ENCODE measurements around the gene SMARCD3.

SMARCD3 gene

GRCh38 chr7:151245360-151246101 is 3.0 kb downstream of the SMARCD3 start:
- no peaks in the 10 kb centered on the region for H3K9me3 Mint-ChIP-seq
- H3K4me3 Mint-ChIP-seq: peak overlapping the region; percentile 58
- H3K36me3 Mint-ChIP-seq: no peaks in the 10 kb centered on the region
- H3K27me3 Mint-ChIP-seq: peaks cover 14% of the 10 kb centered on the region
- H3K4me1 Mint-ChIP-seq: peaks cover 55% of the 10 kb centered on the region
- no peak overlapping the region for H3K27ac Mint-ChIP-seq

GRCh38 chr7:151244841-151245346 is 3.6 kb downstream of the SMARCD3 start:
- Mint-ChIP-seq H3K4me1 (peaks cover 51% of the 10 kb centered on the region), H3K9me3 (no peaks in the 10 kb centered on the region), H3K27ac (no peak overlapping the region), H3K4me3 (peak overlapping the region; percentile 79), H3K36me3 (no peaks in the 10 kb centered on the region), H3K27me3 (peaks cover 9% of the 10 kb centered on the region)

GRCh38 chr7:151244196-151244840 is 4.2 kb downstream of the SMARCD3 start:
- no peaks in the 10 kb centered on the region for H3K9me3 Mint-ChIP-seq
- no peaks in the 10 kb centered on the region for H3K36me3 Mint-ChIP-seq
- H3K27ac Mint-ChIP-seq: no peak overlapping the region
- H3K4me1 Mint-ChIP-seq: peaks cover 49% of the 10 kb centered on the region
- H3K4me3 Mint-ChIP-seq: peak overlapping the region; percentile 79
- H3K27me3 Mint-ChIP-seq: peaks cover 8% of the 10 kb centered on the region

GRCh38 chr7:151243408-151244195 is 4.9 kb downstream of the SMARCD3 start:
- Mint-ChIP-seq H3K36me3 (no peaks in the 10 kb centered on the region), H3K4me3 (peak overlapping the region; percentile 79), H3K27ac (no peak overlapping the region), H3K9me3 (no peaks in the 10 kb centered on the region), H3K27me3 (peaks cover 6% of the 10 kb centered on the region), H3K4me1 (peaks cover 46% of the 10 kb centered on the region)

- peaks cover 4% of the 10 kb centered on the region for H3K27me3 Mint-ChIP-seq
- peak overlapping the region; percentile 79 for H3K4me3 Mint-ChIP-seq
- peak overlapping the region; percentile 68 for H3K27ac Mint-ChIP-seq
- no peaks in the 10 kb centered on the region for H3K36me3 Mint-ChIP-seq
- H3K4me1 Mint-ChIP-seq: peaks cover 41% of the 10 kb centered on the region
- no peaks in the 10 kb centered on the region for H3K9me3 Mint-ChIP-seq
These were observed 5.5 kb downstream of the SMARCD3 start for GRCh38 chr7:151243045-151243349.

- Mint-ChIP-seq H3K27me3 (peaks cover 2% of the 10 kb centered on the region), H3K4me3 (no peak overlapping the region), H3K36me3 (no peaks in the 10 kb centered on the region), H3K4me1 (peaks cover 35% of the 10 kb centered on the region), H3K9me3 (no peaks in the 10 kb centered on the region), H3K27ac (no peak overlapping the region)
These were observed 6.1 kb downstream of the SMARCD3 start for GRCh38 chr7:151242159-151243044.

GRCh38 chr7:151241755-151242096 is 6.8 kb downstream of the SMARCD3 start:
- peaks cover 31% of the 10 kb centered on the region for H3K4me1 Mint-ChIP-seq
- H3K36me3 Mint-ChIP-seq: no peaks in the 10 kb centered on the region
- no peak overlapping the region for H3K27ac Mint-ChIP-seq
- no peaks in the 10 kb centered on the region for H3K9me3 Mint-ChIP-seq
- no peak overlapping the region for H3K4me3 Mint-ChIP-seq
- no peaks in the 10 kb centered on the region for H3K27me3 Mint-ChIP-seq

- Mint-ChIP-seq H3K27ac (no peak overlapping the region), H3K36me3 (peaks cover 2% of the 10 kb centered on the region), H3K4me1 (peaks cover 30% of the 10 kb centered on the region), H3K27me3 (no peaks in the 10 kb centered on the region), H3K4me3 (no peak overlapping the region), H3K9me3 (no peaks in the 10 kb centered on the region)
These were observed 7.3 kb downstream of the SMARCD3 start for GRCh38 chr7:151240942-151241754.

- H3K36me3 Mint-ChIP-seq: peaks cover 2% of the 10 kb centered on the region
- no peak overlapping the region for H3K27ac Mint-ChIP-seq
- H3K27me3 Mint-ChIP-seq: no peaks in the 10 kb centered on the region
- H3K4me1 Mint-ChIP-seq: peaks cover 26% of the 10 kb centered on the region
- no peak overlapping the region for H3K4me3 Mint-ChIP-seq
- H3K9me3 Mint-ChIP-seq: no peaks in the 10 kb centered on the region
These were observed 8.0 kb downstream of the SMARCD3 start for GRCh38 chr7:151240536-151240935.

- Mint-ChIP-seq H3K36me3 (peaks cover 2% of the 10 kb centered on the region), H3K27me3 (no peaks in the 10 kb centered on the region), H3K4me1 (peaks cover 30% of the 10 kb centered on the region), H3K27ac (peak overlapping the region; percentile 14), H3K9me3 (no peaks in the 10 kb centered on the region), H3K4me3 (no peak overlapping the region)
These were observed 8.5 kb downstream of the SMARCD3 start for GRCh38 chr7:151239837-151240459.

- Mint-ChIP-seq H3K27ac (no peak overlapping the region), H3K9me3 (no peaks in the 10 kb centered on the region), H3K4me1 (peaks cover 29% of the 10 kb centered on the region), H3K4me3 (no peak overlapping the region), H3K27me3 (no peaks in the 10 kb centered on the region), H3K36me3 (peaks cover 2% of the 10 kb centered on the region)
These were observed 9.3 kb downstream of the SMARCD3 start for GRCh38 chr7:151238924-151239836.

- Mint-ChIP-seq H3K27me3 (no peaks in the 10 kb centered on the region), H3K9me3 (no peaks in the 10 kb centered on the region), H3K36me3 (peaks cover 2% of the 10 kb centered on the region), H3K4me1 (peaks cover 29% of the 10 kb centered on the region), H3K27ac (no peak overlapping the region), H3K4me3 (no peak overlapping the region)
These were observed 10.2 kb downstream of the SMARCD3 start for GRCh38 chr7:151238190-151238810.
